C1 segment of cervical spinal cord (tissue), 14 donors: ENCODE data around the gene ORC4.

Source experiments
- DNase-seq, 14 donors: peaks; one replicate each; lab custom pipeline; 2025; lab: John Stamatoyannopoulos, UW

Gene ORC4

DNA sequence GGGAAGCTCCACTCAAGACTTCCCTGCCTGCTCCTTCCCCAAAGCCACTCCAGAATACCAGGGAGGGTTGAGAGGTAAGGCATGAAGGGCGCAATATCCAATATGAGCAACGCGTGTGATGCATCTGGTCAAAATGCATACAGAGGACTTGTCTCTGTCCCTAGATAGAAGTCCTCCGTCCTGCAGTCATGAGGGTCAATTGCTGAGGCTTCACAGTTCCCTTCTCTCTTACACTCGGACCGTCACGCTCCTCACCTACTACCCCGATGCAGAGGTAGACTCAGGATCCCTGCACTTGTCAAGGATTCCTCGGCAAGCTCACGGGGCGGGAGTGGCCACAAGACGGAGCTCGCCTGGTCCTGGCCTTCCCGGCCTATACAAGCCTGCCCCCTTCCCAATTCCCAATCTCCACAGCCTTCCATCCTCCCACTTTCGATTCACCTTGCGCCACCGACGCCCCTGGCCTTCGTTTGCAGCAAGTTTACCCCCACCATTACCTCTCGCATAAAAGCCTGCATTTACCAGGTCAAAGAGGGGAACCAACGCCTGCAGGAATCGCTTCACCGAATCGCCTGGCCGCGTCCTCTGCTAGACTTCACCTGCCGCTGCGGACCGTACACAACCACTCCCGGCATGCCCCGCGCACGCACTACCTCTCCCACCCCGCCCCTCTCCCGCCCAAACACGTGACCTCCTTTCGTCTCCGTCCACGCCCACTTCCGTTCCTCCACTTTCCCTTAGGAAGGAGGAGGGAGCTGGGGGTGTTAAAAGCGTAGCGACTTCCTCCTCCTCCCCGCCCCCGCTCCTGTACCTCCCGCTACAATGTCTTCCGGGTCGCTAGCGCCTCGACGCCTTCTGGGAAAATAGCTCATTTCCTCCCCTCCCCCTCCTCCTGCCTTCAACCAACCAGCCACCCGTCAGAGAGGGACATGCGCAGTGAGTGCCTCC is at the start of gene ORC4:
Gene ORC4 (minus strand): TSS at position 627 of the 948 bp plus-strand sequence. CDS start 44,779 bp downstream, outside the sequence.
- peak; percentile 90 to 100 (median 96) for DNase-seq

GRCh38 chr2:148067801-148068200 is 47.3 kb upstream of the ORC4 start:
- DNase-seq = no peak

DNA sequence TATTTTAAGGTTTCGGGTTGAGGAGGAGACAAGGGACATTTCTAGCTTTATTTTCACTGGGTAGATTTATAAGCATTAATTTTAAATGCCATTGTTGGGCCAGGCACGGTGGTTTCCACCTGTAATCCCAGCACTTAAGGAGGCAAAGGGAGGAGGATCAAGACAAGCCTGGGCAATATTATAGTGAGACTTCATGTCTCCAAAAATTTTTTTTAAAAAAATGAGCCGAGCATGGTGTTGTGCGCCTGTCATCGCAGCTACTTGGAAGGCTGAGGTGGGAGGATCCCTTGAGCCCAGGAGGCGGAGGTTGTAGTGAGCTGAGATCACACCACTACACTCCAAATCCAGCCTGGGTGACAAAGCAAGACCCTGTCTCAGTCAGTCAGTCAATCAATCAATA is 45.4 kb upstream of the ORC4 start:
- DNase-seq = no peak

DNA sequence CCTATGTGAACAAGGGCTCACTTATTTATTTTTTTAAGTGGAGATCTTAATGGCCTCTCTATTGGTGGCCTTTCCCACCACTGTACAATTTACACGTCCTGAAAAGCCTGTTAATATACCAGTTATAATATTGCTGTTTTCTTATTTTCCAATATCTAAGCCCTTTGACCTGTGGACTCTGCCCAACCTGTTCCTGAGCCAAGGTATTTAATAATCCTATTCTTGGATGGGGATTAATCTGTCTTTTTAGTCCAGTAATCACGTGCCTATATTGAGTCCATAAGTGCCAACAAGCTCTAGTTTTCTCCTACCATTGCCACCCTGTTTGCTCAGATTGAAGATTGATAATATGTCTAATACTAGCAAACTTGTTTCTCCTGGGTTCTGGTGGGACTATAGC is 43.1 kb upstream of the ORC4 start:
- DNase-seq = no peak

DNA sequence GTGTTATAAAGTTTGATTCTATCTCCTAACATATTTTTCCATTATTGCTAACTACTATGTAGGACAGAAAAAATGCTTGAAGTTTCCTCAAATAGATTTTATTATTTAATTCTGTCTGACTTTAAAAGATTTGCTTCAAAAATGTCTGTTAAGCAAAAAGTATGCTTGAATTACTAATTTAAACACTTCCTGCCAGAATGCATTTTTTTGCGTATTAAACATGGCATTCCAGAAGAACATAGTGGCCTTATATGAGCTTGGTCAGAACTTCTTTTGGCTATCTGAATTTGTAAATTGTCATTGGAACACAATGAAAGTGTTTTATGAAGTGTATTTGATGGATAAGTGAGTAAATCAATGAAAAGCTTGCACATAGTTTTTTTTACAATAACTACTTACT is 38.1 kb upstream of the ORC4 start:
- no peak for DNase-seq

DNA sequence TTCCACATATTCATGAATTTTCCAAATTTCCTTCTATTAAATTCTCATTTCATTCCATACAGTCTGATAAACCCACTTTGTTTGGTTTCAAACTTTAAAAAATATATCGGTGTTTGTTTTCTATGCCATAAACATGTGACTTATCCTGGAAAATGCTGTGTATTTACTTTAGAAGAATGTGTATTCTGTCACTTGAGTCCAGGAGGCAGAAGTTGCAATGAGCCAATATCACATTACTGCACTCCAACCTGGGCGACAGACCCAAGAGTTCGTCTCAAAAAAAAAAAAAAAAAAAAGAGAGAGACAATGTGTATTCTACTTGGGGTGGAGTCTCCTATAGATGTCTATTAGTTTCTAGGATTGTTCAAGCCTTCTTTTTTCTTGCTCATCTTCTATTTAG is 32.1 kb upstream of the ORC4 start:
- DNase-seq = no peak

DNA sequence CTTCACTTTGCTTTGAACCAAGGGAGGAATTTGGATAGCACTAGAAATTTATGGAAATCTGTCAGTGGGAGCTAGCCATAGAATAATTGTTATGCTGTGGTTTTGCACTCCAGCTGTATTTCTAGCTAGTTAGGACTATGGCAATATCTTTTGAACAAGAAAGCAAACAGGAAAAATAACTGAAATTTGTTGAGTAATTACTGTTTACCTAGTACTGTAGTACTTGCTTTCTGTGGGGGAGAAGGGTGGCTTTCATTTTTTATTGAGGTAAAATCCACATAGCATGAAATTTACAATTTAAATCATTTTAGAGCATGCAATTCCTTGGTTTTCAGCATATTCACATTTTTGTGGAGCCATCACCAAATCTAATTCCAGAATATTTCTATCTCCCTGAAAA is 28.7 kb upstream of the ORC4 start:
- no peak for DNase-seq

DNA sequence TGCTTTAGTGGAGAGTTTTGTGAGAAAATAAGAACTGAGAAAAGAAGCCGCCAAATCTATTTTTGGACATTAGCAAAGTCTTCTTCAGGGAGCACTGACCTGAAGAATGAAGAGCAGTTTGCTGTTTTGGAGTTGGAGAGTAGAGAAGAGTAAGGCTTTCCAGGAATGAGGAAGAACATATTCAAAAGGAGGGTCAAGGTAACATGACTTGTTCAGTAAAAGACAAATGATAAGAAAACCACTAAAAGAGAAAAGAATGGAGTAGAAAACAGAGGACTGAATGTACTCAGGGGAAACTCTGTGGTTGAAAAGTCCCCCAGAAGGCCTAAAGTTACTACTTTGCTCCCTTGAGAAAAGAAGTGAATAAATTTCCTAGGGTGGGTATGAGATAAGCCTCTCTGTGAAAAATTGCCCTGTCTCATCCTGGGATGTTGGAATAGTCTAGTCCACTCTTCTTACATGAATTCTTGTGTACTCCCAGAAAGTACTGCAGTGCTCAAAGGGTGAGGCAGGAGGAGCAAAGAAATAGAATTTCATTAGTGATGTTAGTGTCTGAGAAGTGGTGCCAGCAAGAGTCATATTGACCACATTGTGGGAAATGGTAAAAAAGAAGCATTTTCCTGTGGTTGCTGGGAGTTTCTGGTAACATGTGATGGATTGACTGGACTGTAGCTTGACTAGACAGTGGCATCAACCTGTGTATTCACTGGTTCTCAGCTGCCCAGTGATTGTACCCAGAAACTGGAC is 28.1 kb upstream of the ORC4 start:
- no peak for DNase-seq

DNA sequence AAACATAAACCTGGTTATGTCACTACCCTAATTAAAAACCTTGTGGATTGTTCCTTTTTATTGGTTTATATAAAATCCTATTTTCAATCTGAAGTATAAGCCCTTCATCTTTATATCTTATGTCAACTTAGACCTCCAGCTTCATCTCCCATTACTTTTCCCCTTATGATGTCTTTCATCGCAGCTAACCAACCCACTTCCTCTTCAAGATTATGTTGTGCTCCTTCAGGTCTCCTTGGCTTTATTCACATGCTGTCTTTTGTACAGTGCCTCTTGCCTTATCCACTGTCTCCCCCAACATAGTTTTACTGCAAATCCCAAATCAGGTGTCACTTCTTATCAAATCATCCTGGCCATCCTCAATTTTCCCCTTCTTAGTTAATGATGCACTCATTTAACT is 26.3 kb upstream of the ORC4 start:
- no peak for DNase-seq

DNA sequence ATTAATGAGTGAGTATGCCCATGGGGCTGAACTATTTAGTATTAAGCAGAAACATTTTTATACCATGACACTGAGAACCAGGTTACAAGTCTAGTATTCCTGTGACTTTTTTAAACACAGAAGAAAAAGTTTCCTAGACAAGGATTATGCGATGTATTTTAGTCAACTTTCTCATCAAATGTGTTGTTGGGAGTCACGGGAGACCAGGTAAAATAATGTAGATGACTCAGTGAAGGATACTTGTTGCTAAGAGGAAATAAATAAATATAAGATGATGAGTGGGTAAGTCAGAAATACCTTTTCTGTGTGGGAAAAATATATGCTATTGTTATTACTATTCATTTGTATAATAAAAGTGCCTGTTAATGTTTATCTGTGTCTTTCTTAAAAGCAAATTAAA is 23.8 kb upstream of the ORC4 start:
- DNase-seq = no peak

GRCh38 chr2:148042219-148042618 is 21.7 kb upstream of the ORC4 start:
- DNase-seq = no peak

GRCh38 chr2:148039783-148040182 is 19.2 kb upstream of the ORC4 start:
- no peak for DNase-seq

GRCh38 chr2:148032215-148032614 is 11.7 kb upstream of the ORC4 start:
- no peak for DNase-seq

DNA sequence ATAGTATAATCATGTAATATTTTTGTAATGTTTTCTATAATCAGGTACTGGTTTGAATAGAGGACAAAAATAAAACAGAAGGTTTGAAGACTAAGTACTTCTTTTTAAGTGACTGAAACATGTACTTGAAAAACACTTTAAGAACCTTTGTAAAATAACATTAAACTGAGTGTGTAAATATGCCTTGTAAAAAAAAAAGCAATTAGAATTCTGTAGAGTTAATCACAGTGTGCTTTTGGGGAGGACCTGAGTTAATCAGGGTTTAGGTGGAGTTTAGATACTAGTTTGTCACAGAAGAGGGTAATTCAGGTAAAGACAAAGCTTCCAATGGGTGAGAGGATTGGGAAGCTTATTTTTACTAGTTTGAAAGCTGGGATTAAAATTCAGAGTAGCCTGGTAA is 10.6 kb upstream of the ORC4 start:
- DNase-seq = no peak

DNA sequence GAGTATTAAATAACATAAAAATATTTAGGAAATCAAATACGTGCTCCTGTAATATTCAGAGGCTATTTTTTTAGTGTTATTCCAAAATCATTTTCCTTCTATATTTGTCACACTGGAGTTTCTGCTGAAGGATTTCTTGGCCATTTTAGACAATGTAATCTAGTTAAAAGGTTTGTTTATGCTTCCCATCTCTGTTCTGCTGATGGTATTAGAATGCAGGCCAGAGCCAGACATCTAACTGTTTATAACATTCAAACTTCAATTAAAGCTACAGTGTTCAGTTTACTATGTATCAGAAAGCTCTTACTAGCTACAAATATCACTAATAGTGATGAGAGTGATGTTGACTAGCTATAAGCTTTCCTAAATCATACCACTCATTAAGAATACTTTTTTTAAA is 8.2 kb upstream of the ORC4 start:
- DNase-seq = no peak

DNA sequence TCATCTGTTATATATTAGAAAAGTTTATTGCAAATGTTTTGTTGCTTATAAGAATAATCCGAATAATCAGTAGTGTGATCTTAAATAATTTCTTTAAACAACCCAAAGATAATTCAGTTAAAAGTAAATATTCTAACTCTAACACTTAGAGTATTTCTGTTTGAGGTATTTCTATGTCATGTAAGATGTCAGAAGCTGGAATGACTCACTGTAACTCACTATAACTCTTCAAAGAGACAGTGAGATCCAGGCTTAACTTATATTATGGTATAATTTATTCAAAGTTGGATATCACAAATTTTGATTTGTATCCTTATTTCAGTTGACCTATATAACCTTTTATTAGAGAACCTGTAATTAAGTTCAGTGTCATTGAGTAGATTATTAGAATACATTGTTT is 7.3 kb upstream of the ORC4 start:
- DNase-seq = no peak

DNA sequence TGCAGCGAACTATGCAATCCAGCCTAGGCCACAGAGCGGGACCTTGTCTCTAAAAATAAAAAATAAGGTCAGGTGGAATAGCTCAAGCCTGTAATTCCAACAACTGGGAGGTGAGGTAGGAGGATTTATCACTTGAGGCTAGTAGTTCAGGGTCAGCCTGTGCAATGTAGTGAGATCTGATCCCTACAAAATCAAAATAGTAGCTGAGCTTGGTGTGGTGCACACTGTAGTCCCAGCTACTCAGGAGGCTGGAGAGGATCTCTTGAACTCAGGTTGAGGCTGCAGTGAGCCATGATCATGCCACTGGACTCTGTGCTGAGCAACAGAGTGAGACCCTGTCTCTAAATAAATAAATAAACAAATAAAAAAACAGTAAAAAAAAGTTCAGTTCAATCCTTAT is 6.0 kb upstream of the ORC4 start:
- DNase-seq = no peak

DNA sequence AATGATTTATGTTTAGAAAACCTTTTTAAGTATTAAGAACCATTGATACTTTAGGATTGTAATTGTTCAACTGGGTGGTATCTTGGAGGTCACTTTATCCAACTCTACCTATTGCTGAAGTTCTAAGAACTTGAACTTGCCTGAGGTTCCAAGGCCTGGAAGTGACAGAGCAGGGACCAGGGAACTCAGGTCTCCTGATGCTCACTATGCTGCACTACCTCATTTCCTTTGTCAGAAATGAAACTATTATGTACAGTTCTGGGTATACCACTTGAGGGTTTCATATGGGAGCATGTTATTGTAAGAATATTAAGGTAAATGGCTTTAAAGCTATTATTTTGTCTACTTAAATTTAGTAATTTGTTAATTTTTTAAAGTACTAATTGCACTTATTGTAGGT is 3.3 kb upstream of the ORC4 start:
- DNase-seq = no peak

GRCh38 chr2:148022882-148023281 is 2.3 kb upstream of the ORC4 start:
- no peak for DNase-seq

GRCh38 chr2:148022351-148022750 is 1.8 kb upstream of the ORC4 start:
- DNase-seq = no peak

- DNase-seq = peak in 2 of 14 donors; percentile 20 to 32
These were observed 1.3 kb upstream of the ORC4 start for GRCh38 chr2:148021886-148022285.

GRCh38 chr2:148021059-148021861 is 723 bp upstream of the ORC4 start, which contains the start of gene MBD5:
TSS of gene MBD5 (plus strand) at chr2:148021091.
- peak in 7 of 14 donors; percentile 5 to 78 (median 66) for DNase-seq
